WTC11 (cell line): ENCODE measurements around the gene CARS2. TPM values are rescaled to one million over a fixed set of nuclear protein-coding genes. Genes with fewer than 3 reads are reported as not detected.
A peak's percentile ranks its signal among the peaks of the same experiment; 100 is the strongest.

Experiments used
- EMX1 ChIP-seq: fragments of 250-450 bp; sonication (Bioruptor Pico); IDR thresholded peaks from 2 replicates; pipeline ENCODE4 v1.8.0; 2021; ENCODE audit warnings: mild to moderate bottlenecking
- ESRRA ChIP-seq: sonication (generic); formaldehyde crosslinking; IDR thresholded peaks from 2 replicates; pipeline ENCODE4 v1.8.1; 2022; ENCODE audit warnings: mild to moderate bottlenecking, missing genetic modification reagents, borderline replicate concordance
- FOXP1 ChIP-seq: sonication (generic); formaldehyde crosslinking; IDR thresholded peaks from 2 replicates; pipeline ENCODE4 v1.8.0; 2022; ENCODE audit warnings: missing genetic modification reagents, mild to moderate bottlenecking, moderate library complexity, borderline replicate concordance
- GTF2I ChIP-seq: fragments of 250-450 bp; sonication (Bioruptor Pico); conservative IDR thresholded peaks from 2 replicates; pipeline ENCODE4 v1.4.0; 2021; ENCODE audit warnings: mild to moderate bottlenecking
- NFATC4 ChIP-seq: fragments of 250-450 bp; sonication (Bioruptor Pico); IDR thresholded peaks from 2 replicates; pipeline ENCODE4 v1.9.0; 2021; ENCODE audit warnings: mild to moderate bottlenecking
- NFE2L1 ChIP-seq: sonication (generic); formaldehyde crosslinking; IDR thresholded peaks from 2 replicates; pipeline ENCODE4 v1.8.1; 2023; ENCODE audit warnings: missing genetic modification reagents
- NFYB ChIP-seq: sonication (generic); formaldehyde crosslinking; conservative IDR thresholded peaks from 2 replicates; pipeline ENCODE4 v1.8.0; 2022; ENCODE audit warnings: low read depth, missing genetic modification reagents
- OVOL2 ChIP-seq: fragments of 250-450 bp; sonication (Bioruptor Pico); IDR thresholded peaks from 2 replicates; pipeline ENCODE4 v1.9.0; 2021; ENCODE audit warnings: mild to moderate bottlenecking, borderline replicate concordance
- RORB ChIP-seq: fragments of 250-450 bp; sonication (Bioruptor Pico); IDR thresholded peaks from 2 replicates; pipeline ENCODE4 v1.9.0; 2021; ENCODE audit warnings: mild to moderate bottlenecking
- SMAD4 ChIP-seq: sonication (generic); formaldehyde crosslinking; IDR thresholded peaks from 2 replicates; pipeline ENCODE4 v1.8.0; 2022; ENCODE audit warnings: mild to moderate bottlenecking, missing genetic modification reagents
- SP1 ChIP-seq: sonication (generic); formaldehyde crosslinking; conservative IDR thresholded peaks from 2 replicates; pipeline ENCODE4 v1.8.1; 2022; ENCODE audit warnings: missing genetic modification reagents
- TCF7 ChIP-seq: sonication (generic); formaldehyde crosslinking; IDR thresholded peaks from 2 replicates; pipeline ENCODE4 v1.8.0; 2022; ENCODE audit warnings: mild to moderate bottlenecking, low read depth, missing genetic modification reagents, moderate library complexity
- ZNF138 ChIP-seq: sonication (generic); formaldehyde crosslinking; conservative IDR thresholded peaks from 2 replicates; pipeline ENCODE4 v1.8.1; 2022; ENCODE audit warnings: mild to moderate bottlenecking, moderate library complexity, missing genetic modification reagents
- total RNA-seq: library from RNA; stranded (reverse); gene quantifications from 3 replicates; pipeline ENCODE4 v1.2.3, GENCODE V29; 2021
- TF ChIP-seq, protein P1 (sequence below): sonication (generic); formaldehyde crosslinking; IDR thresholded peaks from 2 replicates; pipeline ENCODE4 v1.8.1; 2023; ENCODE audit warnings: mild to moderate bottlenecking, missing genetic modification reagents
- TF ChIP-seq, protein P2 (sequence below): fragments of 250-450 bp; sonication (Bioruptor Pico); IDR thresholded peaks from 2 replicates; pipeline ENCODE4 v1.9.0; 2021; ENCODE audit warnings: mild to moderate bottlenecking
- TF ChIP-seq, protein P3 (sequence below): fragments of 250-450 bp; sonication (Bioruptor Pico); IDR thresholded peaks from 2 replicates; pipeline ENCODE4 v1.9.0; 2021; ENCODE audit warnings: mild to moderate bottlenecking, borderline replicate concordance
- TF ChIP-seq, protein P4 (sequence below): fragments of 250-450 bp; sonication (Bioruptor Pico); IDR thresholded peaks from 2 replicates; pipeline ENCODE4 v2.1.2; 2022; ENCODE audit warnings: mild to moderate bottlenecking, moderate library complexity
- TF ChIP-seq, protein P5 (sequence below): sonication (generic); formaldehyde crosslinking; conservative IDR thresholded peaks from 2 replicates; pipeline ENCODE4 v1.8.1; 2023; ENCODE audit warnings: mild to moderate bottlenecking, low read depth, missing genetic modification reagents, moderate library complexity
- TF ChIP-seq, protein P6 (sequence below): fragments of 200-600 bp; IDR thresholded peaks from 2 replicates; pipeline ENCODE4 v1.8.0; 2022; ENCODE audit warnings: antibody characterized with exemption
- TF ChIP-seq, protein P7 (sequence below): fragments of 250-450 bp; sonication (Bioruptor Pico); IDR thresholded peaks from 2 replicates; pipeline ENCODE4 v1.9.0; 2021; ENCODE audit warnings: moderate library complexity, mild to moderate bottlenecking, inconsistent platforms, borderline replicate concordance

The CARS2 gene
- total RNA-seq, 1 experiment from 2014 or later = 39.9 TPM

DNA sequence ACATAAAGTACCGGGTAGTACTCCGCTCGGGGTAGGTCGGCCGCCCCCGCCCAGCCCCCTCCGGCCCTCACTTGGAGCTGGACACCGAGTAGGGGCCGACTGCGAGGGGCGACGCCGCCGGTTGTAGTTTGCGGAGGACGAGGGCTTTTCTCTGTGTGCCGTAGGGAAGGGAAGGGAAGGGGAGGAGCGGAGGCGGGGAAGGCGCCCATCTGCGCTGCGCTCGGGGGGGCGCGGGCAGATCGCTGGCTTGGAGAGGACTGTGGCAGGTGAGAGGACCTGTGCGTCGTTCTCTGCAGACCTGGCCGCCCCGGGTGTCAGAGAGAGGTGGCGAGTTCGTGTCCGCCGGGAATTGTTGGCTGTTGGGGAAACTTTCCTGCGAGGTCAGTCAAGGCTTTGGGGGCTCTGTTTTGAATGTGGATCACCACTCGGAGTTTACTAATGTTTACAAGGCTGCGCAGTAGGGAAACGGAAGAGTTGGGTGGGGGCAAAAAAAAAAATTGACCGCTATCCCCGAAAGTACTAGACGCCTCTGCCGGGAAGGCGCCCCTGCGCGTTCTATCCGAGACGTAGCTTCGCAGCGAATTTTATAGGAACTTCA lies 9.0 kb upstream of the CARS2 start (continued):
- TF ChIP-seq, protein P1, sequence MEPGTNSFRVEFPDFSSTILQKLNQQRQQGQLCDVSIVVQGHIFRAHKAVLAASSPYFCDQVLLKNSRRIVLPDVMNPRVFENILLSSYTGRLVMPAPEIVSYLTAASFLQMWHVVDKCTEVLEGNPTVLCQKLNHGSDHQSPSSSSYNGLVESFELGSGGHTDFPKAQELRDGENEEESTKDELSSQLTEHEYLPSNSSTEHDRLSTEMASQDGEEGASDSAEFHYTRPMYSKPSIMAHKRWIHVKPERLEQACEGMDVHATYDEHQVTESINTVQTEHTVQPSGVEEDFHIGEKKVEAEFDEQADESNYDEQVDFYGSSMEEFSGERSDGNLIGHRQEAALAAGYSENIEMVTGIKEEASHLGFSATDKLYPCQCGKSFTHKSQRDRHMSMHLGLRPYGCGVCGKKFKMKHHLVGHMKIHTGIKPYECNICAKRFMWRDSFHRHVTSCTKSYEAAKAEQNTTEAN (CRISPR knock-in tag) = no peak; the same call in 1 of the 2 replicates
- TF ChIP-seq TCF7 (CRISPR knock-in tag) (no peak), NFE2L1 (peak; percentile 65), NFATC4 (peak; percentile 71), ESRRA (CRISPR knock-in tag) (no peak), FOXP1 (CRISPR knock-in tag) (no peak), GTF2I (no peak), EMX1 (CRISPR knock-in tag) (no peak), SP1 (peak; percentile 68), OVOL2 (CRISPR knock-in tag) (peak; percentile 90), NFYB (no peak), SMAD4 (CRISPR knock-in tag) (no peak), ZNF138 (CRISPR knock-in tag) (no peak), RORB (CRISPR knock-in tag) (peak; percentile 94)
- TF ChIP-seq, protein P2, sequence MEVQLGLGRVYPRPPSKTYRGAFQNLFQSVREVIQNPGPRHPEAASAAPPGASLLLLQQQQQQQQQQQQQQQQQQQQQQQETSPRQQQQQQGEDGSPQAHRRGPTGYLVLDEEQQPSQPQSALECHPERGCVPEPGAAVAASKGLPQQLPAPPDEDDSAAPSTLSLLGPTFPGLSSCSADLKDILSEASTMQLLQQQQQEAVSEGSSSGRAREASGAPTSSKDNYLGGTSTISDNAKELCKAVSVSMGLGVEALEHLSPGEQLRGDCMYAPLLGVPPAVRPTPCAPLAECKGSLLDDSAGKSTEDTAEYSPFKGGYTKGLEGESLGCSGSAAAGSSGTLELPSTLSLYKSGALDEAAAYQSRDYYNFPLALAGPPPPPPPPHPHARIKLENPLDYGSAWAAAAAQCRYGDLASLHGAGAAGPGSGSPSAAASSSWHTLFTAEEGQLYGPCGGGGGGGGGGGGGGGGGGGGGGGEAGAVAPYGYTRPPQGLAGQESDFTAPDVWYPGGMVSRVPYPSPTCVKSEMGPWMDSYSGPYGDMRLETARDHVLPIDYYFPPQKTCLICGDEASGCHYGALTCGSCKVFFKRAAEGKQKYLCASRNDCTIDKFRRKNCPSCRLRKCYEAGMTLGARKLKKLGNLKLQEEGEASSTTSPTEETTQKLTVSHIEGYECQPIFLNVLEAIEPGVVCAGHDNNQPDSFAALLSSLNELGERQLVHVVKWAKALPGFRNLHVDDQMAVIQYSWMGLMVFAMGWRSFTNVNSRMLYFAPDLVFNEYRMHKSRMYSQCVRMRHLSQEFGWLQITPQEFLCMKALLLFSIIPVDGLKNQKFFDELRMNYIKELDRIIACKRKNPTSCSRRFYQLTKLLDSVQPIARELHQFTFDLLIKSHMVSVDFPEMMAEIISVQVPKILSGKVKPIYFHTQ = peak; percentile 88; the same call in 1 of the 2 replicates
- TF ChIP-seq, protein P3, sequence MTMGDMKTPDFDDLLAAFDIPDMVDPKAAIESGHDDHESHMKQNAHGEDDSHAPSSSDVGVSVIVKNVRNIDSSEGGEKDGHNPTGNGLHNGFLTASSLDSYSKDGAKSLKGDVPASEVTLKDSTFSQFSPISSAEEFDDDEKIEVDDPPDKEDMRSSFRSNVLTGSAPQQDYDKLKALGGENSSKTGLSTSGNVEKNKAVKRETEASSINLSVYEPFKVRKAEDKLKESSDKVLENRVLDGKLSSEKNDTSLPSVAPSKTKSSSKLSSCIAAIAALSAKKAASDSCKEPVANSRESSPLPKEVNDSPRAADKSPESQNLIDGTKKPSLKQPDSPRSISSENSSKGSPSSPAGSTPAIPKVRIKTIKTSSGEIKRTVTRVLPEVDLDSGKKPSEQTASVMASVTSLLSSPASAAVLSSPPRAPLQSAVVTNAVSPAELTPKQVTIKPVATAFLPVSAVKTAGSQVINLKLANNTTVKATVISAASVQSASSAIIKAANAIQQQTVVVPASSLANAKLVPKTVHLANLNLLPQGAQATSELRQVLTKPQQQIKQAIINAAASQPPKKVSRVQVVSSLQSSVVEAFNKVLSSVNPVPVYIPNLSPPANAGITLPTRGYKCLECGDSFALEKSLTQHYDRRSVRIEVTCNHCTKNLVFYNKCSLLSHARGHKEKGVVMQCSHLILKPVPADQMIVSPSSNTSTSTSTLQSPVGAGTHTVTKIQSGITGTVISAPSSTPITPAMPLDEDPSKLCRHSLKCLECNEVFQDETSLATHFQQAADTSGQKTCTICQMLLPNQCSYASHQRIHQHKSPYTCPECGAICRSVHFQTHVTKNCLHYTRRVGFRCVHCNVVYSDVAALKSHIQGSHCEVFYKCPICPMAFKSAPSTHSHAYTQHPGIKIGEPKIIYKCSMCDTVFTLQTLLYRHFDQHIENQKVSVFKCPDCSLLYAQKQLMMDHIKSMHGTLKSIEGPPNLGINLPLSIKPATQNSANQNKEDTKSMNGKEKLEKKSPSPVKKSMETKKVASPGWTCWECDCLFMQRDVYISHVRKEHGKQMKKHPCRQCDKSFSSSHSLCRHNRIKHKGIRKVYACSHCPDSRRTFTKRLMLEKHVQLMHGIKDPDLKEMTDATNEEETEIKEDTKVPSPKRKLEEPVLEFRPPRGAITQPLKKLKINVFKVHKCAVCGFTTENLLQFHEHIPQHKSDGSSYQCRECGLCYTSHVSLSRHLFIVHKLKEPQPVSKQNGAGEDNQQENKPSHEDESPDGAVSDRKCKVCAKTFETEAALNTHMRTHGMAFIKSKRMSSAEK (CRISPR knock-in tag) = 0 out of 2 replicates have a peak, but pooled peaks have one; percentile 61
- TF ChIP-seq, protein P4, sequence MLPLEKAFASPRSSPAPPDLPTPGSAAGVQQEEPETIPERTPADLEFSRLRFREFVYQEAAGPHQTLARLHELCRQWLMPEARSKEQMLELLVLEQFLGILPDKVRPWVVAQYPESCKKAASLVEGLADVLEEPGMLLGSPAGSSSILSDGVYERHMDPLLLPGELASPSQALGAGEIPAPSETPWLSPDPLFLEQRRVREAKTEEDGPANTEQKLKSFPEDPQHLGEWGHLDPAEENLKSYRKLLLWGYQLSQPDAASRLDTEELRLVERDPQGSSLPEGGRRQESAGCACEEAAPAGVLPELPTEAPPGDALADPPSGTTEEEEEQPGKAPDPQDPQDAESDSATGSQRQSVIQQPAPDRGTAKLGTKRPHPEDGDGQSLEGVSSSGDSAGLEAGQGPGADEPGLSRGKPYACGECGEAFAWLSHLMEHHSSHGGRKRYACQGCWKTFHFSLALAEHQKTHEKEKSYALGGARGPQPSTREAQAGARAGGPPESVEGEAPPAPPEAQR (CRISPR knock-in tag) = no peak
- TF ChIP-seq, protein P5, sequence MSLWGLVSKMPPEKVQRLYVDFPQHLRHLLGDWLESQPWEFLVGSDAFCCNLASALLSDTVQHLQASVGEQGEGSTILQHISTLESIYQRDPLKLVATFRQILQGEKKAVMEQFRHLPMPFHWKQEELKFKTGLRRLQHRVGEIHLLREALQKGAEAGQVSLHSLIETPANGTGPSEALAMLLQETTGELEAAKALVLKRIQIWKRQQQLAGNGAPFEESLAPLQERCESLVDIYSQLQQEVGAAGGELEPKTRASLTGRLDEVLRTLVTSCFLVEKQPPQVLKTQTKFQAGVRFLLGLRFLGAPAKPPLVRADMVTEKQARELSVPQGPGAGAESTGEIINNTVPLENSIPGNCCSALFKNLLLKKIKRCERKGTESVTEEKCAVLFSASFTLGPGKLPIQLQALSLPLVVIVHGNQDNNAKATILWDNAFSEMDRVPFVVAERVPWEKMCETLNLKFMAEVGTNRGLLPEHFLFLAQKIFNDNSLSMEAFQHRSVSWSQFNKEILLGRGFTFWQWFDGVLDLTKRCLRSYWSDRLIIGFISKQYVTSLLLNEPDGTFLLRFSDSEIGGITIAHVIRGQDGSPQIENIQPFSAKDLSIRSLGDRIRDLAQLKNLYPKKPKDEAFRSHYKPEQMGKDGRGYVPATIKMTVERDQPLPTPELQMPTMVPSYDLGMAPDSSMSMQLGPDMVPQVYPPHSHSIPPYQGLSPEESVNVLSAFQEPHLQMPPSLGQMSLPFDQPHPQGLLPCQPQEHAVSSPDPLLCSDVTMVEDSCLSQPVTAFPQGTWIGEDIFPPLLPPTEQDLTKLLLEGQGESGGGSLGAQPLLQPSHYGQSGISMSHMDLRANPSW = 0 out of 2 replicates have a peak, but pooled peaks have one; percentile 42
- TF ChIP-seq, protein P6, sequence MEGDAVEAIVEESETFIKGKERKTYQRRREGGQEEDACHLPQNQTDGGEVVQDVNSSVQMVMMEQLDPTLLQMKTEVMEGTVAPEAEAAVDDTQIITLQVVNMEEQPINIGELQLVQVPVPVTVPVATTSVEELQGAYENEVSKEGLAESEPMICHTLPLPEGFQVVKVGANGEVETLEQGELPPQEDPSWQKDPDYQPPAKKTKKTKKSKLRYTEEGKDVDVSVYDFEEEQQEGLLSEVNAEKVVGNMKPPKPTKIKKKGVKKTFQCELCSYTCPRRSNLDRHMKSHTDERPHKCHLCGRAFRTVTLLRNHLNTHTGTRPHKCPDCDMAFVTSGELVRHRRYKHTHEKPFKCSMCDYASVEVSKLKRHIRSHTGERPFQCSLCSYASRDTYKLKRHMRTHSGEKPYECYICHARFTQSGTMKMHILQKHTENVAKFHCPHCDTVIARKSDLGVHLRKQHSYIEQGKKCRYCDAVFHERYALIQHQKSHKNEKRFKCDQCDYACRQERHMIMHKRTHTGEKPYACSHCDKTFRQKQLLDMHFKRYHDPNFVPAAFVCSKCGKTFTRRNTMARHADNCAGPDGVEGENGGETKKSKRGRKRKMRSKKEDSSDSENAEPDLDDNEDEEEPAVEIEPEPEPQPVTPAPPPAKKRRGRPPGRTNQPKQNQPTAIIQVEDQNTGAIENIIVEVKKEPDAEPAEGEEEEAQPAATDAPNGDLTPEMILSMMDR = no peak
- TF ChIP-seq, protein P7, sequence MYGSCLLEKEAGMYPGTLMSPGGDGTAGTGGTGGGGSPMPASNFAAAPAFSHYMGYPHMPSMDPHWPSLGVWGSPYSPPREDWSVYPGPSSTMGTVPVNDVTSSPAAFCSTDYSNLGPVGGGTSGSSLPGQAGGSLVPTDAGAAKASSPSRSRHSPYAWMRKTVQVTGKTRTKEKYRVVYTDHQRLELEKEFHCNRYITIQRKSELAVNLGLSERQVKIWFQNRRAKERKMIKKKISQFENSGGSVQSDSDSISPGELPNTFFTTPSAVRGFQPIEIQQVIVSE (CRISPR knock-in tag) = peak; percentile 82; the same call in 1 of the 2 replicates
